ENCODE results near the gene DDI1. TPM values are rescaled to one million over a fixed set of nuclear protein-coding genes. Genes with fewer than 3 reads are reported as not detected.

The DDI1 gene
- total and polyA plus RNA-seq, 2 donors (not counting 1 experiment from before 2014, with no cell fraction given), result not detected

GRCh38 chr11:104011044-104011443 lies 25.4 kb upstream of the DDI1 start:
- Histone ChIP-seq H3K27me3 (replicated peaks in 1 of 4; ENCODE audit: control extremely low read depth in 1 of 4, control insufficient read depth in 3 of 4, insufficient read depth in 4 of 4, low read length in 3 of 4) (no peaks in the 10 kb centered on the region), H3K9me3 (ENCODE audit: control extremely low read depth in 1 of 3, control insufficient read depth in 2 of 3, insufficient read depth in 1 of 3, low read length in 2 of 3) (no peaks in the 10 kb centered on the region), H3K9ac (ENCODE audit: low read length) (no peak overlapping the region), H4K20me1 (ENCODE audit: control insufficient read depth, insufficient read depth, low read length, poor library complexity, severe bottlenecking) (no peaks in the 10 kb centered on the region), H3K4me1 (ENCODE audit: control insufficient read depth in 2 of 2, insufficient read depth in 2 of 2, low read length in 2 of 2) (no peaks in the 10 kb centered on the region), H3K79me2 (ENCODE audit: control insufficient read depth, insufficient read depth, low read length) (no peaks in the 10 kb centered on the region), H3K4me2 (replicated peaks; ENCODE audit: low read depth, low read length, poor library complexity, severe bottlenecking) (no peak overlapping the region), H2AFZ (ENCODE audit: insufficient read depth, low read depth, low read length, poor library complexity, severe bottlenecking) (no peak overlapping the region), H3K27ac (ENCODE audit: low read length in 2 of 2) (no peak overlapping the region), H3K36me3 (replicated peaks in 1 of 2; ENCODE audit: control extremely low read depth in 1 of 2, control insufficient read depth in 1 of 2, extremely low read depth in 1 of 2, insufficient read depth in 2 of 2, low read length in 1 of 2) (no peaks in the 10 kb centered on the region), H3K4me3 (ENCODE audit: control extremely low read depth in 1 of 5, extremely low read depth in 1 of 5, insufficient read depth in 1 of 5, low read depth in 2 of 5, low read length in 4 of 5) (no peak overlapping the region)
- ChIA-PET POLR2A (no interaction called here), CTCF (no interaction called here)
- Mint-ChIP-seq H3K9me3 (ENCODE audit: insufficient read depth) (peaks cover 2% of the 10 kb centered on the region), H3K27me3 (no peaks in the 10 kb centered on the region), H3K4me1 (peaks cover 5% of the 10 kb centered on the region), H3K4me3 (no peak overlapping the region), H3K27ac (no peak overlapping the region)
- no CpG with 5 or more reads among the region's 2 CpGs for WGBS (ENCODE audit: insufficient coverage)
- no peak for TF ChIP-seq EZH2 (IDR thresholded peaks at IDR 0.05; ENCODE audit: borderline replicate concordance, insufficient read depth, low read depth, low read length, poor library complexity, severe bottlenecking)
- TF ChIP-seq CTCF (IDR thresholded peaks at IDR 0.05), result no peak
- DNase-seq (no peak), ATAC-seq (ENCODE audit: low read depth) (no peak)
- intact Hi-C loops (cut with micrococcal nuclease), result no loop called here

- no peak for TF ChIP-seq EZH2 (IDR thresholded peaks at IDR 0.05; ENCODE audit: borderline replicate concordance, insufficient read depth, low read depth, low read length, poor library complexity, severe bottlenecking)
- TF ChIP-seq CTCF (IDR thresholded peaks at IDR 0.05), result no peak
- 100% methylated on average over 1 of the region's 3 CpGs for WGBS (ENCODE audit: insufficient coverage)
These were observed 20.6 kb upstream of the DDI1 start for GRCh38 chr11:104015649-104016415.

More at GRCh38 chr11:104015649-104016415, 20.6 kb upstream of the DDI1 start:
- Histone ChIP-seq H3K9me3 (ENCODE audit: control extremely low read depth in 1 of 3, control insufficient read depth in 2 of 3, insufficient read depth in 1 of 3, low read length in 2 of 3) (no peaks in the 10 kb centered on the region), H2AFZ (ENCODE audit: insufficient read depth, low read depth, low read length, poor library complexity, severe bottlenecking) (no peak overlapping the region), H4K20me1 (ENCODE audit: control insufficient read depth, insufficient read depth, low read length, poor library complexity, severe bottlenecking) (no peaks in the 10 kb centered on the region), H3K79me2 (ENCODE audit: control insufficient read depth, insufficient read depth, low read length) (no peaks in the 10 kb centered on the region), H3K4me3 (ENCODE audit: control extremely low read depth in 1 of 5, extremely low read depth in 1 of 5, insufficient read depth in 1 of 5, low read depth in 2 of 5, low read length in 4 of 5) (no peak overlapping the region), H3K36me3 (replicated peaks in 1 of 2; ENCODE audit: control extremely low read depth in 1 of 2, control insufficient read depth in 1 of 2, extremely low read depth in 1 of 2, insufficient read depth in 2 of 2, low read length in 1 of 2) (no peaks in the 10 kb centered on the region), H3K4me2 (replicated peaks; ENCODE audit: low read depth, low read length, poor library complexity, severe bottlenecking) (no peak overlapping the region), H3K27ac (ENCODE audit: low read length in 2 of 2) (no peak overlapping the region), H3K9ac (ENCODE audit: low read length) (no peak overlapping the region), H3K4me1 (ENCODE audit: control insufficient read depth in 2 of 2, insufficient read depth in 2 of 2, low read length in 2 of 2) (no peaks in the 10 kb centered on the region), H3K27me3 (replicated peaks in 1 of 4; ENCODE audit: control extremely low read depth in 1 of 4, control insufficient read depth in 3 of 4, insufficient read depth in 4 of 4, low read length in 3 of 4) (no peaks in the 10 kb centered on the region)
- intact Hi-C loops (cut with micrococcal nuclease), result no loop called here
- CTCF ChIA-PET, result no interaction called here
- POLR2A ChIA-PET, result no interaction called here
- ATAC-seq (ENCODE audit: low read depth) (no peak), DNase-seq (no peak)
- Mint-ChIP-seq H3K27me3 (no peaks in the 10 kb centered on the region), H3K27ac (no peak overlapping the region), H3K9me3 (ENCODE audit: insufficient read depth) (peaks cover 2% of the 10 kb centered on the region), H3K4me3 (no peak overlapping the region), H3K4me1 (peaks cover 7% of the 10 kb centered on the region)
